Hypothalamus (tissue), 51 donors: Measurements from ENCODE around the gene LEUTX.

Experiments used
- DNase-seq, 51 donors: peaks; one replicate each; lab custom pipeline; 2025; lab: John Stamatoyannopoulos, UW

Gene LEUTX

DNA sequence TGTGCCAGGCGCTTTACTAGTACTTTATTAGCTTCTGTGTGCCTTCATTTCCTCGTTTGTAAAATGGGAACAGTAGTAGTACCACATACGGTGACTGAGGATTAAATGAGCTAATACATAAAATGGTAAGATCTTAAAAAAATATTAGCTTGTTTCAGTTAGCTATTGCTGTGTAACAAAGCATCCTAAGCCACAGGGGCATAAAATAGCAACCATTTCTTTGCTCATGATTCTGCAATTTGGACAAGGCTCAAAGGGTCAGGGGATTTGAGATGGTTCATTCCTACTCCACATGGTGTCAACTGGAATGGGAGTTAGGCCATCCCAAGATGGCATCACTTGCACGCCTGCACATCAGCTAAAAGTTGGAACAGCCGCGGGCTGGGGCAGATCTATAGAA, 42.0 kb downstream of the LEUTX start:
- DNase-seq, result no peak

DNA sequence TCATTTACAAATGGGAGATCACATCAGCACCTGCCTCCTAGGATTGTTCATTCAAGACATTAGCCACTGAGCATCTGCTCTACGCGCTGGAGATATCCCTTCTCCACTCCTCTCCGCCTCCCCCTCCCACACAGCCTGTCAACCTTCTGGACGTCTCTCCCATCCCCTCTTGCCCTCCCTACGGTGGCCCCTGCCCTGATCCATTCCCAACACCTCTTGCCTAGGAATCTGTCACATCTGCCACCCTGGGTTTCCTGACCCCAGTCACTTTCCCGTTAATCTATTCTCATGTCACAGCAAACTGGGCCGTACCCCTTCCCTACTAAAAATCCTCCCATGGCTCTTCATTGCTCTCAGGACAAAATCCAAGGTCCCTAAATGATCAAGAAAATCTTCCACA, 45.0 kb downstream of the LEUTX start:
- no peak for DNase-seq

DNA sequence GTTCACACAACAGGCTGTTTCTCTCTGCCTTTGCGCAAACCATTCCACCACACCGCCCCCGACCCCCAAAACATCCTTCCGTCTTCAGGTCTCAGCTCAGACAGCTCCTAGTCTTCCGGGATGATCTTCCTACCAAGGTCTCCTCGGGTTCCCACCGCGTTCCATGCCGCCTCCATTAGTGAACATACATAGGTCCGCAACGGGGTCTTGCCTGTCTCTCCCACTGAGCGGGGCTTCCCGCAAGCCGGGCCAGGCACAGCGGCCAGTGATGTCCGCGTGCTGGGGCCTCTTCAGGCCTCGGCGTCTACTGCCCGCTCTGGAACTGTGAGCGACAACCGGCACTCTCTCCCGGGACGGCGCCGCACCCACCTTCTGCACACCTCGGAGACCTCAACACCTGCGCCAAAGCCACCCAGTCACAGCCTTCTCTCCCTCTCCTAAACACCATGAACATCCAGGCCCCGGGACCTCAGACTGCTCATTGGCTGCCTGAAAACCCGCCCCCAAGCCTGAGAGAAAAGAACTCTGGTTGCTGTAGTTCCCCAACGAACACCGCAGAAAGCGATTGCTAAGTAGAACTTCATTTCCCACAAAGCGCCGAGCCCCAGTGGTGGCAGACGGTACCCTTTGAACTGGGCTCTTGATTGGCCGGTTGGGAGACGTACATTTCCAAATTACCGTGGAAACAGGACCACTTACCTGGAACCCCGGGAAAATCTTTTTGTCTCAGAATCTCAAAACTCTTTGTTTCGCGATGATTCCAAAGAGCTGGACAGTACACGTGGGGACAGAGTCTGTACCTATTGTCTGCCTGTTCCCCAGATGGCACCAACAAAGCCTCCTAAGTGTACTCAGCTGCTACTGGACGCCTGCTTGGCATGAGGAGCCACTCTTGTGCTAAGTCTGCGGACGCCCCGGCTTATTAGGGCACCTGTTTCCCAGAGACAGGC, 45.8 kb downstream of the LEUTX start:
- DNase-seq, result peak; percentile 18 to 98 (median 88)

DNA sequence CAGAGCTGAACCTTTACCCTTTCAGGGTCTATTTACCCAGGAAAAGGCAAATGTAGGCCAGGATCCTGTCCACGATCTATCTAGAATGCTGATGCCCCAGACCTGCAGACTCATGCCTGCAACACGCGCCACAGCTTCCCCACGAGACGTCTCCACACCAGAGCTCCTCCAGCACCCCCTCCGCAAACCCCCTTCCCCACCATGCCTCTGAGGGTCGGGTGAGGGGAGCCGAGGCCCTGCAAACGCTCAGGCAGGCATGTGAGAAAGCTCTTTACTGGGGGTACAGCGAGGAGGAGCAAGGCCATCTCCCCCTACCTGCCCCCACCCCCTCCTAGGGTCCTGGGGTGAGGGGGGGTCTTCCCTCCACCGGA, 46.4 kb downstream of the LEUTX start:
- DNase-seq, result no peak

DNA sequence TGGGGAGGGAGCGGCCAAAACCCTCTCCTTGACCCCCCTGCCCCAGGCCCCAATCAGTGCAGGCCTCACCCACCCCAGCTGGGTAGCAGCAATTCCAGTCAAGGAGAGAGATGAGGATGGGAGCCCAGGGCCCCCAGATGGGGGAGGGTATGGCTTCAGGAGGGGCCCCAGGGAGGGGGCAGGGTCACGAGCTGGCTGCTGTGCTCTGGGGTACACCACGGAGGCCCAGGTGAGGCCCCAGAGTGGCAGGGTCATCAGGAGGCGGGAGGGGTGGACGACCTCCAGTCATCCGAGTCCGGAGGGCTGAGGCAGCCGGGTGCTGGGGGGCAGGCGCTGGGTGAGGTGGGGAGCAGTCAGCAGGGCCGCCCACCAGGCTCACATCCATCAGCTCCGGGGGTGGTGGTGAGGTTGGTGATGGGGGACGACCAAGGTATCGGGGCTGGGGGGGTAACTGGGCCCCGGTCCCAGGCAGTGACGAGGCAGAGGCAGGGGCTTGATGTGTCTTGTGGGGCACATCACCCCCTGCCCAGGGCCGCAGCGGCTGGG, 47.0 kb downstream of the LEUTX start:
- DNase-seq, result no peak

DNA sequence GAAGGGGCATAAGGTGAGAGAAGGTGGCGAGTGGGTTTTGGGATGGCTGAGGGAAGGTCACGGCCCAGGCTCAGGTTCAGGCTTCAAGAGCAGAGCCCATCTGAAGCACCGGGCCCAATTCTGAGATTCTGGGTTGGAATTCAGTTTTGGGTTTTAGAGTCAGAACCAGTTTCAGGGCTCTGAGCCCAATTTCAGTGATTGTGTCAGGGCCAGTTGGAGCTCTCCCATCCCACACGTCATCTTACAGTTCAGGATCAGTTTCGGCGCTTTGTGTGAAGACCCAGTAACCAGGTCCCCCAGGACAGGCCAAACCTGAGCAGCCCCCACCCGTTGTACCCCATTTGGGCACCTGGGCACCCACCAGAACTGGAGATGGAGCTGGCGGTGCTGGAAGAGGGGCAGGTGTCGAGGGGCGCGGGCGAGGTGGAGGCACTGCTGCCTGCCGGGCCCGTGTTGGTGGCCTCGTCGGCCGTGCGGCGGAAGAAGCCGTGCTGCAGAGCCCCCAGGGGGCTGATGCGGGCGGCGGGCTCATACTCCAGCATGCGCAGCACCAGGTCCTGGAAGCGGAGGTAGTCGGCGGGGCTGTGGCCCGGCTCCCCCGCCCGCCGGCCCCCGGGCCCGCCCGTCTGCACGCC, 47.8 kb downstream of the LEUTX start:
- DNase-seq, result no peak

DNA sequence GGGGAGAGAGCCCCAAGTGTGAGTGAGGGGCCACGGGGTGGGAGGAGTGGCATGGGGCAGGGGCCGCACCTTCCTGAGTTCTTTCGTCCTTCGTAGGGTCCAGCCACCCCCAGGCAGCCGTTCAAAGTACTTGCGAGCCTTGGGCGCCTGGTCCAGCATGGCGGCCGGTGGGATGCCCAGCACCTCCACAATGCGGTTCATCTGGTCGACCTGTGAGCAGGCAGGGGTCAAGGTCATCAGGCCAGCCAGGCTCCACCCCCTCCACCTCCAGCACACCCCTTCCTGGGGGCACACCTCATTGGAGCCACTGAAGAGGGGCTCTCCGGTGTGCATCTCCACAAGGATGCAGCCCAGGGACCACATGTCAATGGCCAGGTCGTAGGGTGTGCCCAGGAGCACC, 48.6 kb downstream of the LEUTX start:
- no peak for DNase-seq

DNA sequence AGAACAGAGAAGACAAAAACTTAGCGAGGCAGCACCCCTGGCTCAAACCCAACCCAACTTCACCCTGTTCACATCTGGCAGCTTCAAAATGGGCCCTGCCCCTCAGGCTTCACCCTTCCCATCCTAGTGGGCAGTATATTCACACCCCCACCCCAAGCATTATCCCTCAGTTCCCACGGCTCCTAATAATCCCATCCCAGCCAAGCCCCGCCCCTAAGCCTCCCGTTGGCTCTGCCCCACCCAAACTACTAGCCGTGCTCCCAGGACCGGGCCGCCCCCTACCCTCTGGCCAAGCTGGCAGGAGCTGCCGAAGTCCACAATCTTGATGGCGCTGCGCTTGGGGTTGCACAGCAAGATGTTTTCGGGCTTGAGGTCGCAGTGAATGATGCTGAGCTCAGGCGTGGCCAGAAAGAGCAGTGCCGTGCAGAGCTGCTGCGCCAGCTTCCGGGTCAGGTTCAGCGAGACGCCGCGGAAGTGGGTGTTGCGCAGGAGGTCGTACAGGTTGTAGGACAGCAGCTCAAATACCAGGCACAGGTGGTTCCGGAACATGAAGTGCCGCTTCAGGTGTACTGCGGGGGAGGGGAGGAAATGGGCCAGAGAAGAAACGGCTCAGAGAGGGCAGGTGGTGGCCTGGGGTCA, 49.5 kb downstream of the LEUTX start:
- no peak for DNase-seq

DNA sequence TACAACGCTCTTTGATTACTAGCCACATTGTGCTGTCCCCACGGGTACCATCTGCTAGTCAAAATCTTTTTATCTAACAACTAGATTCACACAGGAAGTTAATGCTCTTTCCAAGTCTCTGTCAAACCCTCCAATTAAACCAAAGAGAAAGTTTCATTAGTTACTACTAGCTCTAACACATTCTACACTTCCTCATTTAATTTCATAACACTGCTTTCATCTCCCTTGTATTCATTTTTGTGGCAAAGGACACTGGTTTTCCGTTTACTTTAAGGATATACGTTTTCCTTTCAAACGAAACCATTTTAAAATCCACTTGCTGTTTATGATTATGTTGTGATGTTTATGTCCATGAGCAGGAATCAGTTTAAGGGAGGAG, 50.0 kb downstream of the LEUTX start:
- no peak for DNase-seq

DNA sequence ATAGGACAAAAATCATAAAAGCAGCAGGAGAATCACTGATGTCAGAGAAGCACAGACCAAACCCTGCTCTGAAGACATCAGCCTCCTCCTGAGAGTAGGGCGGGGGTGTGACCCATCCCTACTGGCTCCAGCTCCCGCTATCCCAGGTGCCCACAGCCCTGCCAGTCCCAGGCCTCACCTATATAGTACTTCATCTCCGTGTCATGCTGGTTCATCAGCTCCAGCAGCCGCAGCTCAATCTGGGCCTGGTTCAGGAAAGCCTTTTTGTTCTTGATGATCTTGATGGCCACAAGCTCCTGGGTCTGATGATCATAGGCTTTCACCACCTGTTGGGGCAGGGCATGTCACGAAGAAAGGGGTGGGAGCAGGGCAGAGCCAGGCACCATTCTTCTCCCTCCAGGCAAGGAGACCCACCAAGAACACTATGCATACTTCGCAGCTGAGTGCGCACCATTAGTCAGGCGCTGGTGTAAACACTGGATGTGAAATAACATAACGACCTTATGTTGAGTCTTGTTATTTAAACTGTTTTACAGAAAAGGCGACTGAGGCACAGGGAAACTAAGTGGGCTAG, 51.1 kb downstream of the LEUTX start:
- DNase-seq, result no peak

DNA sequence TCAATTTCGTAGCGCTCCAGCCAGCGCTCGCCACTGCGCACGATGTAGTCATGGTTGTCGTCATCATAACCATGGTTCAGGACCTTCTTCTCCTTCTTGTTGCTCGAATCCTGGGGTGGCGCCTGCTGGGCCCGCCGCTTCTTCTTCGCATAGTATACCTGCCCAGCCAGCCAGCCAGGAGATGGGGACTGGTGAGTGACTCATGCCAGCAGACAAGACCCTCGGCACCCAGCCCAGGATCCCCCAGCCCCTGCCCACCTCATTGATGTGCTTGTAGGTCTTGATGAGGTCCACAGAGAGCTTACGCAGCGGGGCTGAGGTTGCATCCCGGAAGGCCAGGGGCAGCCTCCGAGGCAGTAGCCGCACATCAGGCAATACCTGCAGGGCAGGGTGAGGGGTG, 51.8 kb downstream of the LEUTX start:
- DNase-seq, result no peak

DNA sequence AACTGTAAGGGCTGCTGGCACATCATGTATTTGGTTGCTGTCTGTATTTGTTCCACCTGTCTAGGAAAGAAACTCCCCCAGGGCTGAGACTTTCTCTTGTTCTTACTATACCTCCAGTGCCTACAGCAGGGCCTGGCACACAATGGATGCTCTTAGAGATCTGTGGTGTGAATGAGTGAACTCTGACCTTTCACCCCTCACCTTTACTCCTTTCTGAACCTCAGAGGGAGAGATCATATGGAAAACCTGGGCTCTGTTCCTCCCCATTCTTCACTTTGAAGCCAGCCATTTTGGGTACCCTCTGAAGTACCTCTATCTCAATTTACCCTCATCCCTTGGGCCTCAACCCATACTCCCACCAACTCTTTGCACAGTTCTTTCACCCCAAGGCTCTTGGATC, 52.2 kb downstream of the LEUTX start:
- no peak for DNase-seq

DNA sequence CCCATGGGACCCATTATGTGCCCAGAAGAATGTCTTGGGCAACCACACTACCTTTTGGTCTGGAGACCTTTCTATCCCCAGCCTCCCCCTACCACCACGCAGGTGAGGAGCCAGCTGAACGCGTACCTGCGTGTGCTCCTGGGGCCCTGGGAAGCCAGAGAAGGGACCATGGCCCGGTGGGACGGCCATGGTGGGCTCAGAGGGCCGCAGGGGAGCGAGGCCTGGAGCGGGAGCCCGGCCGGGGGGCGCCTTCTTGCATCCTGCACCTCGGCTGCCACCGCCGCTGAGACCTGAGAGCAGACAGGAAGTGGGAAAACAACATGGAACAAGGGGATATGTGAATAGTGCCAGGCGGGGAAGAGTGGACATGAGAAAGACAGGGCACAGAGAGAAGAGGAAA, 53.0 kb downstream of the LEUTX start:
- DNase-seq, result no peak

DNA sequence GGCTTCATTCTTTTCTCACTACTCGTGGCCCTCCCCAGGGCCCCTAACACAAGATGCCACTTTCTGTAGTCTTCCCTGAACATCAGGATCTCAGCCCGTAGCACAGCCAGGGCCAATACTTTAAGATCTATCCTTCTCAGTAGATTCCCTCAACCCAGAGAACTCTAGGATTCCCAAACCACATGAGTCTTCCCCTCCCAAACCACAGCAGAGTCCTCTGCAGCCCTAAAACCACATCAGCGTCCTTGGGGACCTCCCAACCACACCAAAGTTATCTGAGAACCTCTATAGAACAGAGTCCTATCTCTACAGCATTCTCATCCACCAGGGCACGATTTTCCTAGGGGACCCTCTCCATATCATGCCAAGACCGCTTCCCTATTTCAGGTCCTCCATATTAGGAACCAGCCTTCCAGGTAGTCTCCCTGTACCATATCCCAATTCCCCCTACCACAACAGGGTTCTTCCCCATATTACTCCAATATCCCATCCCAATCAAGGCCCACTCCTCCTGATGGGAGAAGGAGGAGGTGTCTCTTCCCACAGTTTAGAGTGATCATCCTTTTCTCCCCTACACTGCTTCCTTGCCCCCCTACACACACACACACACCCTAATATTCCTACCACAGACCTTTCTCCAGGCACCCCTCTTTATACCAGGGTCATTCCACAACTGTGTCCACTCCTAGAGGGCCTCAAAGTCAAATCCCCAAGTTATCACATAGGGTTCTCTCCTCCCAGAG, 53.9 kb downstream of the LEUTX start:
- DNase-seq, result no peak

DNA sequence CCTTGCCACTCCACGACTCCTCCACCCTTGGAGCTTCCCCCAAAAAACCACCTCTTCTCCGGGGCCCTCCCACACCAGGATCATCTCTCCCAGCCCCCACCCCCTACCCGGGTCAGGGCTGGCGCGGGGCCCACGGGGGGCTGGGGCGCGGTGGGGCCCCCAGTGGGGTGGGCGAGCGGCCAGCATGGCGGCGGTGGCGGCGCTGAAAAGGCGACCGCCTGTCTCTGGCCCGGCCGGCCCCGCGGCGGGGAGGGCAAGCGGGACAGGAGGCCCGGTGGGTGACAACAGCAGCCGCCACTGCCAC, 54.5 kb downstream of the LEUTX start:
- DNase-seq, result no peak

DNA sequence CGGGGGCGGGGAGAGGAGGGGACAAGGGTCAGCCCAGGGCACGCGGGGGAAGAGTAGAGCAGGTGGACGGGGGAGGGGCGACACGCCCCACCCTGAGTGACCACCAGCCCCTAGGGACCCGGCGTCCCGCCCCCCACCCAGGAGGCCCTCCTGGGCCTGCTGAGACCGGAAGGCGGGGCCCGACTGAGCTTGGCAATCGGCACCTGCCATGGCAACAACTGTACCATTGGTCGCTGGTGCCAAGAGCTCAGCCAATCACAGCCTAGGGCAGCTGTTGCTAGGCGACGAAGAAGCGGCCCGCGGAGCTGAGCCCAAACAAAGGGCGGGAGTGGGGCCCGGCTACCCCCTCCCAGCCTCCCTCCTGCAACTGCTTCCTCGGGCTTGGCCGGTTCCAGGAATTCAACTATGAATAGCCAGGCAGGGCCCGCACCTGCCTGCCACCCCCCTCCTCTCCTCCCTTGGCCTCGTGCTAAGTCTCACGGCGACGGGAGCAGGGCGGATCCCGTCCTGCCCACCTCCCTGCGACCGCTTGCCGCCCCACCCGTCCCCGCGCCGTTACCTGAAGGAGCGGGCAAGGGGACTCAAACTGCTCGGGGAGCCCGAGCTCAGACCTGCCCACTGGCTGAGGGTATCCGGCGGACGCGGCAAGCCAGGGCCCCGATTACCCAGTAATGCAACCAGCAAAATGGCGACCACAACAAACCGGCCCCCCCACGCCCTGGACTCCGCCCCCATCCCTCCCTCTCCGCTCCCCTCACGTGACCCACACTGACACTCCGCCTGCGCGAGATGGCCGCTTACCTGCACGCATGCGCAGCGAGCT, 55.0 kb downstream of the LEUTX start, which contains the start of gene DYRK1B:
TSS of gene DYRK1B (minus strand) at position 699 of the 823 bp plus-strand sequence. CDS start 2,295 bp downstream, outside the sequence.
- peak; percentile 85 to 99 (median 94) for DNase-seq

DNA sequence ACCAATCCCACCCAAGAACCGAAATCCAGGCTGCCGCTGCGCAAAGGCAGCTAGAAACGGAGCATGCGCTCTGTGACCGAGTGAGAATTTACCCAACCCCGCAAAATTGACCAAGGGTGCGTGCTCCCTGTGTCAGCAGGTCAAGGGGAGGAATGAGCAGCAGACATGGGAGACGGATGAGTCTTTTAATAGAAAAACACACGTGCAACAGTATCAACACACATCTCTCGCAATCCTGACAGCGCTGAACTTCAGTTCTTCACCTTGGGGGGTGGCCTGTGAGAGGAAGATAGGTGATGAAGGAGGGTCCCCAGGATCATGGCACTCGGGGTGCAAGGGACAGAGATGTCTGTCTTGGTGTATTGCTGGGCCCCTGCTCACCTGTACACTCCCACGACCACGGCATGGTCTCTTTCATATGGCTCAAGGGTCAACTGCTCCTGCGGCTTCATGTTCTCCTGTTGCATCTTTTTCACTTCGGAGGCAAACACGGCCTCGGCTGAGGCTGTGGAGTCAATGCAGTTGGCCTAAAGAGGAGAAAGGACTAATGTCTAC, 55.7 kb downstream of the LEUTX start:
- DNase-seq, result peak in 3 of 51 donors; percentile 38 to 45 (median 39)
